SK-N-MC (cell line): Measurements from ENCODE around the gene DLG2.

Source experiments
- EZH2 ChIP-seq: fragments of 200-600 bp; sonication (generic); IDR thresholded peaks from one replicate; pipeline ENCODE4 v1.6.1; 2017; ENCODE audit warnings: antibody characterized with exemption
- POLR2AphosphoS5 ChIP-seq: IDR thresholded peaks from 2 replicates; pipeline ENCODE4 v1.6.1; 2012; ENCODE audit warnings: mild to moderate bottlenecking, low read depth, low read length, borderline replicate concordance

- TF ChIP-seq EZH2 (no peak), POLR2AphosphoS5 (peak; percentile 57; the same call in 1 of the 2 replicates)
Observed at GRCh38 chr11:84372381-84372950, 1254.7 kb downstream of the DLG2 start.
